Colonic mucosa (tissue), 4 donors: ENCODE measurements around the gene ANKRD13A. TPM values are rescaled to one million over a fixed set of nuclear protein-coding genes. Genes with fewer than 3 reads are reported as not detected.
"Not testable (repeated sequence)": the region's sequence is repeated elsewhere in the genome, so short reads cannot be mapped to it uniquely, and the experiment has no call there.

Experiments used
- DNase-seq: peaks from one replicate; pipeline ENCODE4 v3.0.0-alpha.2; 2020
- H3K27ac ChIP-seq: fragments of 200-600 bp; one replicate; pipeline ENCODE4 v1.8.0; 2021
- H3K27me3 ChIP-seq: fragments of 200-600 bp; one replicate; pipeline ENCODE4 v1.8.0; 2021
- H3K36me3 ChIP-seq: fragments of 200-600 bp; one replicate; pipeline ENCODE4 v1.8.0; 2021
- H3K4me1 ChIP-seq: fragments of 200-600 bp; one replicate; pipeline ENCODE4 v1.8.0; 2021; ENCODE audit warnings: mild to moderate bottlenecking
- H3K4me3 ChIP-seq: fragments of 200-600 bp; one replicate; pipeline ENCODE4 v1.8.0; 2021
- H3K9ac ChIP-seq, 2 donors: one replicate each; pipeline ENCODE4 v1.7.0; 2013; ENCODE audit warnings: control low read depth in 2 of 2, low read depth in 2 of 2, low read length in 2 of 2
- H3K9me3 ChIP-seq: fragments of 200-600 bp; one replicate; pipeline ENCODE4 v1.8.0; 2021
- CTCF ChIP-seq: fragments of 200-600 bp; IDR thresholded peaks from one replicate; pipeline ENCODE4 v1.8.0; 2022; ENCODE audit warnings: antibody characterized with exemption, mild to moderate bottlenecking
- intact Hi-C: fragments of 100-400 bp; cut with DNase I; formaldehyde crosslinking; loops from one replicate; pipeline ENCODE4 v1.14.1; 2022
- total RNA-seq, 2 donors: library from RNA; stranded (reverse); fragmentation: NEBNext Ultra II Directional in 1 of 2; extraction: Animal tissue kit (Norgen Biotek cat#: 25700) in 1 of 2; gene quantifications; one replicate each; pipeline ENCODE4 v1.2.1, GENCODE V29; 2021
- donor health status: healthy.
- donor health status: DM: no; HTN: no; CAD: no.
- donor health status: DM: no; HTN: no; CAD: no.

ANKRD13A gene
- total RNA-seq, 2 donors from 2014 or later: 39.9 to 69.1 TPM

- no peaks in the 10 kb centered on the region for H3K9me3 ChIP-seq
- H3K27me3 ChIP-seq: no peaks in the 10 kb centered on the region
- TF ChIP-seq CTCF: no peak
- no peaks in the 10 kb centered on the region for H3K4me1 ChIP-seq
- no peak overlapping the region for H3K9ac ChIP-seq
- no peak overlapping the region for H3K27ac ChIP-seq
- no peak for DNase-seq
- no peaks in the 10 kb centered on the region for H3K36me3 ChIP-seq
- intact Hi-C loops: no loop called here
- H3K4me3 ChIP-seq: no peak overlapping the region
Observed at GRCh38 chr12:110050927-110051326, 51.7 kb downstream of the ANKRD13A start.

- intact Hi-C loops, DNase-seq, H3K27me3 ChIP-seq, H3K4me1 ChIP-seq, H3K36me3 ChIP-seq, H3K9ac ChIP-seq, H3K4me3 ChIP-seq, H3K27ac ChIP-seq, H3K9me3 ChIP-seq: not testable (repeated sequence)
Observed at GRCh38 chr12:110055375-110056352, 56.4 kb downstream of the ANKRD13A start.

GRCh38 chr12:110056643-110057042, 57.4 kb downstream of the ANKRD13A start:
- intact Hi-C loops: not testable (repeated sequence)

GRCh38 chr12:110058875-110059615, 59.8 kb downstream of the ANKRD13A start:
- intact Hi-C loops: no loop called here
- H3K27me3 ChIP-seq: no peaks in the 10 kb centered on the region
- no peak overlapping the region for H3K4me3 ChIP-seq
- TF ChIP-seq CTCF: no peak
- no peaks in the 10 kb centered on the region for H3K4me1 ChIP-seq
- H3K9ac ChIP-seq: no peak overlapping the region
- H3K9me3 ChIP-seq: no peaks in the 10 kb centered on the region
- DNase-seq: no peak
- H3K27ac ChIP-seq: no peak overlapping the region
- H3K36me3 ChIP-seq: no peaks in the 10 kb centered on the region

More at GRCh38 chr12:110056643-110057042, 57.4 kb downstream of the ANKRD13A start:
- H3K4me3 ChIP-seq, H3K9me3 ChIP-seq, H3K27ac ChIP-seq, H3K9ac ChIP-seq, H3K36me3 ChIP-seq, DNase-seq, H3K4me1 ChIP-seq, H3K27me3 ChIP-seq: not testable (repeated sequence)

GRCh38 chr12:110059651-110060000, 60.4 kb downstream of the ANKRD13A start:
- no peak overlapping the region for H3K27ac ChIP-seq
- intact Hi-C loops: no loop called here
- H3K9me3 ChIP-seq: no peaks in the 10 kb centered on the region
- no peaks in the 10 kb centered on the region for H3K27me3 ChIP-seq
- no peak overlapping the region for H3K9ac ChIP-seq
- H3K4me3 ChIP-seq: no peak overlapping the region
- no peaks in the 10 kb centered on the region for H3K4me1 ChIP-seq
- H3K36me3 ChIP-seq: no peaks in the 10 kb centered on the region
- no peak for TF ChIP-seq CTCF
- DNase-seq: no peak

GRCh38 chr12:110062241-110062640, 63.0 kb downstream of the ANKRD13A start:
- no peaks in the 10 kb centered on the region for H3K36me3 ChIP-seq
- H3K27me3 ChIP-seq: no peaks in the 10 kb centered on the region
- no peak overlapping the region for H3K27ac ChIP-seq
- TF ChIP-seq CTCF: no peak
- no peak for DNase-seq
- H3K9me3 ChIP-seq: no peaks in the 10 kb centered on the region
- intact Hi-C loops: no loop called here
- H3K4me1 ChIP-seq: no peaks in the 10 kb centered on the region
- H3K9ac ChIP-seq: no peak overlapping the region
- H3K4me3 ChIP-seq: no peak overlapping the region
